Left colon (tissue), 2 donors: ENCODE results near the gene PDGFRB. TPM values are rescaled to one million over a fixed set of nuclear protein-coding genes. Genes with fewer than 3 reads are reported as not detected.
A peak's percentile ranks its signal among the peaks of the same experiment; 100 is the strongest.

Source experiments
- ATAC-seq: fragments of 200-7000 bp; cut with Tn5 transposase; one replicate; pipeline ENCODE4 v1.9.1; 2020; ENCODE audit warnings: mild to moderate bottlenecking, moderate library complexity
- DNase-seq, 2 donors: peaks; one replicate each; pipeline ENCODE4 v3.0.0-alpha.2; 2020
- intact Hi-C, 2 donors: fragments of 100-400 bp; cut with DNase I in 1 of 2; cut with micrococcal nuclease in 1 of 2; formaldehyde crosslinking; loops; one replicate each; pipeline versions ENCODE4 v1.11.2 to v1.14.0; 2022; cut with DNase I, micrococcal nuclease
- total RNA-seq, 2 donors: library from RNA; stranded (reverse); fragmentation: NEBNext Ultra II Directional; extraction: Animal tissue kit (Norgen Biotek cat#: 25700); gene quantifications; one replicate each; pipeline ENCODE4 v1.2.1, GENCODE V29; 2021
- donor health status: DM: no; HTN: no; CAD: no.
- donor health status: DM: yes; HTN: yes; CAD: no.

The PDGFRB gene
- total RNA-seq, 2 donors from 2014 or later, result 14.2 to 26.0 TPM

DNA sequence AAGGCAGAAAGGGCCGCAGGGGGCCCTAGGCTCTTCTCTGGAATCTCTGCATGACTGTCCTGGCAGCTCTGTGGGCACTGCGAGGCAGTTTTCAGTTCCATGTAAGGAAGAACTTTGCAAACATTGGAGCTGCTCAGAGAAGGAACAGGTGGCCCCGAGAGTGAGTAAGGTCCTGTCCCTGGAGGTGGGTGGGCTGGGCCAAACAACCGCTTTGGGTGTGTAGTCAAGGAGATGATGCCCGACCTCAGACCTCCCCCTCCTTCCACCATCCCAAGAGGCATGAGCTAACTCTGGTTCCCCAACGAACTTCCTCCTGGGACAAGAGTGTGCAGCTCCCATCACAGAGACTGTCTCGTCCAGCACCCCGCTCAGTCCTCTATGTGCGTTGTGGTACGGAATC lies 89.8 kb downstream of the PDGFRB start:
- DNase-seq, result peak in 1 of 2 donors; percentile 45
- ATAC-seq, result no peak
- intact Hi-C loops, result no loop called here

- DNase-seq (peak in 1 of 2 donors; percentile 48), ATAC-seq (no peak)
- intact Hi-C loops, result no loop called here
Measured at GRCh38 chr5:150065346-150065745, 90.3 kb downstream of the PDGFRB start.

DNA sequence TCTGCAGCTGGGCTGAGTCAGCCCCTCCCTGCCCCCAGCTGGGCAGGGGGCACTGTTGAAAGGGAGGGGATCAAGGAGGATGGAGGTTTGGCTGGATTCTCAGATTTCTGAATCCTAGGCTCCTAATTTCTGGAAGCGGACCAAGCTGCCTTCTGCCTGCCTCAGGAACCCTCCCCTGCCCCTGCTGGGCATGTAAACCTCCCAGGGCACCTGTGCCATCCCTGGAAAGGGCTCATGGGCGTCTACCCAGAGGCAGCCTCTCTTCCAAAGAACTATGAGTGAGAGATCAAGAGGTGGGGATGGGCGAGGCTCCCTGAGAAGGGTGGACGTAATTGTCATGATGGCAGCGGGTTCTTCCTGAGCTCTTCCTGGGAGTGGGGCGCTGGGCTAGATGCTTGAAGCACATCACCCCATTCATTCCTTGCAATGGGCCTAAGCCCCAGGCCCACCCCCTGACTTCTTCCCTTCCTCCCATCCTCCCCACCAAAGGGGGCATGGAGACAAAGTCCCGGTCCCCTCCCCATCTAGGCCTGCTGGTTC lies 90.9 kb downstream of the PDGFRB start:
- no peak for ATAC-seq
- intact Hi-C loops, result no loop called here
- DNase-seq, result no peak

Other genes with a start within 250 kb of the PDGFRB start
- gene PDE6A, start 211.1 kb downstream of the PDGFRB start, total RNA-seq, result 1 to 10 TPM; 4.2 to 4.7 TPM
- 1,000 to 10,000 TPM in 1 of 2 donors, 100 to 1,000 TPM in 1; 940 to 1,067 TPM for gene SLC26A2, start 195.1 kb downstream of the PDGFRB start, total RNA-seq
- gene TIGD6, start 155.2 kb downstream of the PDGFRB start, total RNA-seq, result 1 to 10 TPM; 2.6 to 4.0 TPM
- 10 to 100 TPM; 22.2 to 34.0 TPM for gene HMGXB3, start 155.1 kb downstream of the PDGFRB start, total RNA-seq
- 10 to 100 TPM in 1 of 2 donors, 1 to 10 TPM in 1; 6.9 to 32.2 TPM for gene CSF1R, start 69.3 kb downstream of the PDGFRB start, total RNA-seq
- 100 to 1,000 TPM; 323 to 423 TPM for gene CDX1, start 10.9 kb upstream of the PDGFRB start, total RNA-seq
- 10 to 100 TPM; 13.2 to 30.4 TPM for gene SLC6A7, start 34.2 kb upstream of the PDGFRB start, total RNA-seq
- under 1 TPM; 0.17 to 0.21 TPM for gene CAMK2A, start 133.9 kb upstream of the PDGFRB start, total RNA-seq
- gene ARSI, start 147.1 kb upstream of the PDGFRB start, total RNA-seq, result under 1 TPM; 0.27 to 0.64 TPM
- 10 to 100 TPM; 14.6 to 21.7 TPM for gene TCOF1, start 201.9 kb upstream of the PDGFRB start, total RNA-seq